IMR-90 (cell line): Measurements from ENCODE around the gene OPCML.

Experiments used
- BHLHE40 ChIP-seq: fragments of 150-350 bp; IDR thresholded peaks from 2 replicates; pipeline ENCODE4 v1.6.1; 2016; ENCODE audit warnings: mild to moderate bottlenecking, low read depth, low read length
- CEBPB ChIP-seq: IDR thresholded peaks from 2 replicates; pipeline ENCODE4 v1.6.1; 2012; ENCODE audit warnings: low read depth, low read length, improper control_type of control experiment
- CHD1 ChIP-seq: IDR thresholded peaks from 2 replicates; pipeline ENCODE4 v1.6.1; 2012; ENCODE audit warnings: low read depth, low read length, improper control_type of control experiment
- FOS ChIP-seq: fragments of 150-350 bp; IDR thresholded peaks from 2 replicates; pipeline ENCODE4 v1.6.1; 2016; ENCODE audit warnings: low read depth, low read length
- MAZ ChIP-seq: IDR thresholded peaks from 2 replicates; pipeline ENCODE4 v1.6.1; 2012; ENCODE audit warnings: low read depth, mild to moderate bottlenecking, low read length, improper control_type of control experiment, moderate library complexity, borderline replicate concordance
- NFE2L2 ChIP-seq: fragments of 150-350 bp; IDR thresholded peaks from 2 replicates; pipeline ENCODE4 v1.6.1; 2016; ENCODE audit warnings: low read depth, mild to moderate bottlenecking, low read length
- POLR2A ChIP-seq: IDR thresholded peaks from 2 replicates; pipeline ENCODE4 v1.6.1; 2012; ENCODE audit warnings: mild to moderate bottlenecking, low read depth, low read length
- RAD21 ChIP-seq: IDR thresholded peaks from 2 replicates; pipeline ENCODE4 v1.6.1; 2012; ENCODE audit warnings: low read length, improper control_type of control experiment
- RCOR1 ChIP-seq: IDR thresholded peaks from 2 replicates; pipeline ENCODE4 v1.6.1; 2012; ENCODE audit warnings: mild to moderate bottlenecking, low read length, improper control_type of control experiment; ENCODE audit not compliant: insufficient replicate concordance
- RFX5 ChIP-seq: IDR thresholded peaks from 2 replicates; pipeline ENCODE4 v1.8.0; 2012; ENCODE audit warnings: low read depth, mild to moderate bottlenecking, low read length, moderate library complexity
- SMC3 ChIP-seq: fragments of 150-350 bp; IDR thresholded peaks from 2 replicates; pipeline ENCODE4 v1.6.1; 2016; ENCODE audit warnings: low read depth, mild to moderate bottlenecking, antibody characterized with exemption, low read length, moderate library complexity
- USF2 ChIP-seq: fragments of 150-350 bp; IDR thresholded peaks from 2 replicates; pipeline ENCODE4 v1.6.1; 2017; ENCODE audit warnings: mild to moderate bottlenecking, antibody characterized with exemption, low read length, low read depth
- TF ChIP-seq, protein P1 (sequence below): conservative IDR thresholded peaks from 2 replicates; pipeline ENCODE4 v1.5.1; 2012; ENCODE audit warnings: mild to moderate bottlenecking, low read depth, low read length, improper control_type of control experiment

- TF ChIP-seq, protein P1, sequence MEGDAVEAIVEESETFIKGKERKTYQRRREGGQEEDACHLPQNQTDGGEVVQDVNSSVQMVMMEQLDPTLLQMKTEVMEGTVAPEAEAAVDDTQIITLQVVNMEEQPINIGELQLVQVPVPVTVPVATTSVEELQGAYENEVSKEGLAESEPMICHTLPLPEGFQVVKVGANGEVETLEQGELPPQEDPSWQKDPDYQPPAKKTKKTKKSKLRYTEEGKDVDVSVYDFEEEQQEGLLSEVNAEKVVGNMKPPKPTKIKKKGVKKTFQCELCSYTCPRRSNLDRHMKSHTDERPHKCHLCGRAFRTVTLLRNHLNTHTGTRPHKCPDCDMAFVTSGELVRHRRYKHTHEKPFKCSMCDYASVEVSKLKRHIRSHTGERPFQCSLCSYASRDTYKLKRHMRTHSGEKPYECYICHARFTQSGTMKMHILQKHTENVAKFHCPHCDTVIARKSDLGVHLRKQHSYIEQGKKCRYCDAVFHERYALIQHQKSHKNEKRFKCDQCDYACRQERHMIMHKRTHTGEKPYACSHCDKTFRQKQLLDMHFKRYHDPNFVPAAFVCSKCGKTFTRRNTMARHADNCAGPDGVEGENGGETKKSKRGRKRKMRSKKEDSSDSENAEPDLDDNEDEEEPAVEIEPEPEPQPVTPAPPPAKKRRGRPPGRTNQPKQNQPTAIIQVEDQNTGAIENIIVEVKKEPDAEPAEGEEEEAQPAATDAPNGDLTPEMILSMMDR = no peak
- TF ChIP-seq SMC3 (no peak), CEBPB (no peak), POLR2A (no peak), RAD21 (no peak), FOS (no peak), MAZ (no peak), NFE2L2 (no peak), RFX5 (no peak), RCOR1 (no peak), BHLHE40 (no peak), CHD1 (no peak), USF2 (no peak)
Measured at GRCh38 chr11:132671851-132672370, 860.4 kb downstream of the OPCML start.
